ENCODE results near the gene DDAH1.

DNA sequence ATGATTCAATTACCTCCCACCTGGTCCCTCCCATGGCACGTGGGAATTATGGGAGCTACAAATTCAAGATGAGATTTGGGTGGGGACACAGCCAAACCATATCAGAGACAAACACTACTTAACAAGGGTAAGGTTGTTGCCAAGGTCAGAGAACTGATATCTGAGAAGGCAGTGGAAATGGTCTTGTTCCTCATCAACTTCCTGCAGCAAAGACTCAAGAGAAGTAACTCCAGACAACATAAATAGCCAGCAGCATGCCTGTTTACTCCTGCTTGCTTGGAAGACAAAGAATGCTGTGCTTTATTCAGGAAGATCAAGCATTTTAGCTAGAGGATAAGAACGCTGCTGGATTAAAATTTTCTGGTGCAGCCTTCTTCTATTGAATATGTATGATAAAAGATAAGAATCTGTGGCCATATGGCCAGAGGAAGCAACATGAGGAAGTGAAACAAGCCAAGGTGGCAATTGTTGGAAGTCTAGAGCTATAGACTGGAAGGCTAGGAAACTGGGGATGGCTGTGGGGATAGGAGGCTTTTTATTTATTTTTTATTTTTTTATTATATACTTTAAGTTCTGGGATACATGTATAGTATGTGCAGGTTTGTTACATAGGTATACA, 36.4 kb downstream of the DDAH1 start:
- TF ChIP-seq, protein P1, sequence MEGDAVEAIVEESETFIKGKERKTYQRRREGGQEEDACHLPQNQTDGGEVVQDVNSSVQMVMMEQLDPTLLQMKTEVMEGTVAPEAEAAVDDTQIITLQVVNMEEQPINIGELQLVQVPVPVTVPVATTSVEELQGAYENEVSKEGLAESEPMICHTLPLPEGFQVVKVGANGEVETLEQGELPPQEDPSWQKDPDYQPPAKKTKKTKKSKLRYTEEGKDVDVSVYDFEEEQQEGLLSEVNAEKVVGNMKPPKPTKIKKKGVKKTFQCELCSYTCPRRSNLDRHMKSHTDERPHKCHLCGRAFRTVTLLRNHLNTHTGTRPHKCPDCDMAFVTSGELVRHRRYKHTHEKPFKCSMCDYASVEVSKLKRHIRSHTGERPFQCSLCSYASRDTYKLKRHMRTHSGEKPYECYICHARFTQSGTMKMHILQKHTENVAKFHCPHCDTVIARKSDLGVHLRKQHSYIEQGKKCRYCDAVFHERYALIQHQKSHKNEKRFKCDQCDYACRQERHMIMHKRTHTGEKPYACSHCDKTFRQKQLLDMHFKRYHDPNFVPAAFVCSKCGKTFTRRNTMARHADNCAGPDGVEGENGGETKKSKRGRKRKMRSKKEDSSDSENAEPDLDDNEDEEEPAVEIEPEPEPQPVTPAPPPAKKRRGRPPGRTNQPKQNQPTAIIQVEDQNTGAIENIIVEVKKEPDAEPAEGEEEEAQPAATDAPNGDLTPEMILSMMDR (IDR thresholded peaks at IDR 0.05), result no peak
- TF ChIP-seq POLR2AphosphoS5 (IDR thresholded peaks at IDR 0.05), result no peak
- TF ChIP-seq POLR2A (IDR thresholded peaks at IDR 0.05), result no peak

All from sigmoid colon (tissue), 4 donors.